Activated CD4-positive, alpha-beta T cell treated with anti-CD3 and anti-CD28 coated beads, Interleukin-2, Interleukin-6, amounts not matched to agents 100 ng/mL and 50 ng/mL, durations not matched to agents 16 hours and 8 hours (primary cell): Measurements from ENCODE around the gene ZNF185.
A peak's percentile ranks its signal among the peaks of the same experiment; 100 is the strongest.
"Not testable (repeated sequence)": the region's sequence is repeated elsewhere in the genome, so short reads cannot be mapped to it uniquely, and the experiment has no call there.

ENCODE experiments used
- DNase-seq: peaks from one replicate; pipeline ENCODE4 v3.0.0-alpha.2; 2020

The ZNF185 gene

GRCh38 chrX:152895724-152896420 lies 2.0 kb upstream of the ZNF185 start:
- no peak for DNase-seq

GRCh38 chrX:152896450-152896849 lies 1.4 kb upstream of the ZNF185 start:
- DNase-seq = no peak

- DNase-seq = no peak
These were observed 575 bp downstream of the ZNF185 start for GRCh38 chrX:152898442-152898841.

- DNase-seq = no peak
These were observed 1.4 kb downstream of the ZNF185 start for GRCh38 chrX:152899111-152899873.

GRCh38 chrX:152899874-152900719 lies 2.2 kb downstream of the ZNF185 start:
- no peak for DNase-seq

- DNase-seq = no peak
These were observed 3.1 kb downstream of the ZNF185 start for GRCh38 chrX:152900937-152901445.

GRCh38 chrX:152901816-152902501 lies 4.1 kb downstream of the ZNF185 start:
- no peak for DNase-seq

GRCh38 chrX:152902502-152902820 lies 4.6 kb downstream of the ZNF185 start:
- DNase-seq = no peak

GRCh38 chrX:152903589-152903988 lies 5.7 kb downstream of the ZNF185 start:
- no peak for DNase-seq

GRCh38 chrX:152904151-152905080 lies 6.5 kb downstream of the ZNF185 start:
- DNase-seq = peak; percentile 64

GRCh38 chrX:152905081-152905420 lies 7.2 kb downstream of the ZNF185 start:
- DNase-seq = no peak

- DNase-seq = no peak
These were observed 9.3 kb downstream of the ZNF185 start for GRCh38 chrX:152907084-152907651.

GRCh38 chrX:152908486-152908885 lies 10.6 kb downstream of the ZNF185 start:
- DNase-seq = no peak

- not testable (repeated sequence) for DNase-seq
These were observed 12.2 kb downstream of the ZNF185 start for GRCh38 chrX:152910018-152910417.

GRCh38 chrX:152912106-152912505 lies 14.2 kb downstream of the ZNF185 start:
- no peak for DNase-seq

GRCh38 chrX:152912641-152913040 lies 14.8 kb downstream of the ZNF185 start:
- DNase-seq = no peak

- no peak for DNase-seq
These were observed 15.5 kb downstream of the ZNF185 start for GRCh38 chrX:152913346-152913745.

GRCh38 chrX:152913910-152914309 lies 16.0 kb downstream of the ZNF185 start:
- DNase-seq = no peak

GRCh38 chrX:152915541-152916241 lies 17.8 kb downstream of the ZNF185 start:
- DNase-seq = peak; percentile 16

GRCh38 chrX:152917656-152918579 lies 20.1 kb downstream of the ZNF185 start:
- no peak for DNase-seq
